Astrocyte of the cerebellum (primary cell): ENCODE data around the gene DEPDC4.
A peak's percentile ranks its signal among the peaks of the same experiment; 100 is the strongest.

Experiments
- DNase-seq: peaks from one replicate; pipeline ENCODE4 v3.0.0-alpha.2; 2011; ENCODE audit warnings: low read depth
- H3K4me3 ChIP-seq: 2 replicates; pipeline ENCODE4 v1.5.1; 2011; ENCODE audit warnings: mild to moderate bottlenecking, low read depth, low read length, moderate library complexity
- CTCF ChIP-seq: IDR thresholded peaks from 2 replicates; pipeline ENCODE4 v1.5.1; 2012; ENCODE audit warnings: low read length, low read depth, moderate library complexity, mild to moderate bottlenecking; ENCODE audit errors: missing control alignments
- in situ Hi-C: cut with HindIII; loops from 2 replicates; pipeline ENCODE4 v1.10.0; 2017; ENCODE audit warnings: low sequenced_read_pairs

DEPDC4 gene

GRCh38 chr12:100200463-100201181 is 66.3 kb downstream of the DEPDC4 start, which contains the start of gene ACTR6:
Gene ACTR6 (plus strand): TSS chr12:100200815. CDS start chr12:100200852, 37 bp downstream.
- peak; percentile 92 for DNase-seq
- in situ Hi-C loops, result no loop called here
- TF ChIP-seq CTCF, result no peak
- peak within 1 kb of the TSS; percentile 74 for H3K4me3 ChIP-seq

- peak overlapping the region; percentile 74 for H3K4me3 ChIP-seq
- no peak for DNase-seq
- TF ChIP-seq CTCF, result no peak
- in situ Hi-C loops, result no loop called here
Measured at GRCh38 chr12:100199347-100200149, 67.3 kb downstream of the DEPDC4 start.

- H3K4me3 ChIP-seq, result peak overlapping the region; percentile 74
- in situ Hi-C loops, result no loop called here
- no peak for DNase-seq
- no peak for TF ChIP-seq CTCF
Measured at GRCh38 chr12:100199023-100199346, 67.9 kb downstream of the DEPDC4 start.

GRCh38 chr12:100197486-100197885 is 69.4 kb downstream of the DEPDC4 start:
- no peak overlapping the region for H3K4me3 ChIP-seq
- in situ Hi-C loops, result no loop called here
- TF ChIP-seq CTCF, result no peak
- no peak for DNase-seq

GRCh38 chr12:100193085-100193484 is 73.8 kb downstream of the DEPDC4 start:
- TF ChIP-seq CTCF, result no peak
- H3K4me3 ChIP-seq, result no peak overlapping the region
- in situ Hi-C loops, result no loop called here
- DNase-seq, result no peak
